Measurements from ENCODE around the gene RRAGC.

Gene RRAGC

GRCh38 chr1:38788341-38789336 lies 70.9 kb downstream of the RRAGC start:
- Histone ChIP-seq H3K27me3 (ENCODE audit: control insufficient read depth, insufficient read depth, low read length, poor library complexity, severe bottlenecking) (no peaks in the 10 kb centered on the region), H3K4me1 (ENCODE audit: control insufficient read depth, insufficient read depth, low read length) (peaks cover 25% of the 10 kb centered on the region), H3K36me3 (ENCODE audit: control insufficient read depth, insufficient read depth, low read length) (no peaks in the 10 kb centered on the region), H3K4me3 (ENCODE audit: insufficient read depth, low read depth, low read length) (no peak overlapping the region), H3K27ac (ENCODE audit: insufficient read depth, low read depth, low read length, poor library complexity, severe bottlenecking) (no peak overlapping the region), H3K9me3 (ENCODE audit: control insufficient read depth, low read length) (peaks cover 4% of the 10 kb centered on the region)
- 58 to 61% methylated on average over 15 of the region's 15 CpGs for WGBS, 2 experiments
